Measurements from ENCODE around the gene C1orf21.
"Not testable (repeated sequence)": the region's sequence is repeated elsewhere in the genome, so short reads cannot be mapped to it uniquely, and the experiment has no call there.

Gene C1orf21

DNA sequence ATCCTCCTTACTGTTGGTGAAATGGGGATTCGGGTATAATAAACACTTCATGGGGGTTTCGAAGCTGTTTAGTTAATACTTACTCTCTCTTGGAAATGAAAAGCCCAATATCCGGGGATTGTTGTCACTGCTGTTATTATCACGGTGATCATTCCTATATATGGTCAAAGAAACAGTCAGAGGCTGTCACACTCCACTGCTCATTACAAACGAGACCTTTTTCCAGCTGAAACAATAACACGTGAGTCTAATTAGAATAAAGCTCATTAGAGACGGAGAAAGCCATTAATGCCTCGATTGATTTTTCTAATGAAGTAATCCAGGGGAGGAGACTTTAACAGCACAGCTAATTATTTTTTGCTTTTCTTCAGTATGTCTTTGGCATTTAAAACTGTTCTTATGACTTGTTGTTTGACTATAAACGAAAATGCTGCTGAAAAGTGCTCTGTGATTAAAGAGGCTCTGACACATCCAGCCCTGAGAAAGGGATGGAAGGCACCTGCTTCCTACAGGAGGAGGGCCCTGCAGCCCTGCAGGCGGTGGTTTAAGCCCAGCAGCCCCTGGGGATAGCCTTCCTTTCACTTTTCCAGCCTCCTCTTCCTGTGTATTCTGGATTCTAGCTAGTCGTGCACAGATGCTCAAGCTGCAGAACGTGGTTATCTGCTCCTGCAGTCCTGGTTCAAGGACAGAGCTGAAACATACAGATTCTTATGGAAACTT is 224.2 kb downstream of the C1orf21 start:
- peak; percentile 10 for DNase-seq

DNA sequence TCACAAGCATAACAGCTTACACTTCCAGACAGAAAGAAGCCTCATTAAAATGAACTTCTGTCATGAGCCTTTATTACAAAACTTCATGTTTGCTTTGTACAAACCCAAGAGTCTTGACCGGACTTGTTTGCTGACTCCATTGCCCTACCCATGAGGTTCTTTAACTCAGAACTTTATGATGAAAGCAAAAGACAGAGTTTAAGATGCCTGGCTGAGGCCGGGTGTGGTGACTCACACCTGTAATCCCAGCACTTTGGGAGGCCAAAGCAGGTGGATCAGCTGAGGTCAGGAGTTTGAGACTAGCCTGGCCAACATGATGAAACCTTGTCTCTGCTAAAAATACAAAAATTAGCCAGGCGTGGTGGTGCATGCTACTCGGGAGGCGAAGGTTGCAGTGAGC is 225.4 kb downstream of the C1orf21 start:
- DNase-seq: not testable (repeated sequence)

DNA sequence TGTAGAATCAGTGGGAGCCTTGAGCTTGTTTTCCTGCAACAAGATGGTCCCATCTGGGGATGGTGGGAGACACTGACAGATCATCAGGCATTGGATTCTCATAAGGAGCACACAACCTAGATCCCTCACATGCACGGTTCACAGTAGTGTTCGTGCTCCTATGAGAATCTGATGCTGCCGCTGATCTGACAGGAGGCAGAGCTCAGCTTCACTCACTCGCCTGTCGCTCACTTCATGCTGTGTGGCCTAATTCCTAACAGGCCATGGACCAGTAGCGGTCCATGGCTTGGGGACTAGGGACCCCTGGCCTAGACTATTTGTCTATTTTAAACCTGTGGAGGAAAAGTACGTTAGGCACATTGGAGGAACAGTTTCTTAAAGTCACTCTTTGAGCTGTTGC is 227.8 kb downstream of the C1orf21 start:
- no peak for DNase-seq

DNA sequence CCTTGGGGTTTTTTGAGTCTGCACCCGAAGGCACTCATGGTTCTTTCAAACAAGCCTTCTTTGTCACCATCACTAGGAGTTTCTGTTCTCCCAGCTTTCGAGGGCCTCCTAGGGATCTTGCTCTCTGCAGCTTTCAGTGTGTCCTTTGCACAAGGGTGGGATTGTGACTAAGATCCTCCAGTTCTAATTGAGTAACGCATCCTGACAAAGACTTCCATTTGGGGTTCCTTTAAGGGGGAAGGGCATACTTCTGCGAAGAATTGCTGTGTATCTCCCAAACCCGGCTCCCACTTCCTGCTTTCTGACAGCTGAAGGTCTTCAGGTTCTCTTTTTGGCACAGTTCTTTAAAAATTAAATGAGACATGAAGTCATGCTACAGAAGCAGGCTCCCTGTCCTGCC is 228.5 kb downstream of the C1orf21 start:
- no peak for DNase-seq

DNA sequence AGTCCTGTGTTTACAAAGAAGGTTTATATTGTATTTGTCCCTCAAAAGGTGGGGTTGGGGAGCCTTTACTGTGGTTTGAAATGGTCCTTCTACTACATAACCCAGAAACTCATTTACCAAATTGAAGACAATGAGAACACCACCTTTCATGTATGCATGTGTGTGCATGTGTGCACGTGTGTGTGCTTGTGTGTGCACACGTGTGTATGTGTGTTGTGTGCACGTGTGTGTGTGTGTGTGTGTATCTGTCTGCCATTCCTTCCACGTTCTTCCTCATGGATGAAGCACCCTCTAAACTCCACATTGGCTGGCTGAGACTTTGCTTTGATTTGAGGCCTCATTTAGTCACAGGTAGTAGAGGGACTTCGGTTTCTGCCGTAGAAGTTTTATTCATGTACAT is 229.7 kb downstream of the C1orf21 start:
- DNase-seq: no peak

DNA sequence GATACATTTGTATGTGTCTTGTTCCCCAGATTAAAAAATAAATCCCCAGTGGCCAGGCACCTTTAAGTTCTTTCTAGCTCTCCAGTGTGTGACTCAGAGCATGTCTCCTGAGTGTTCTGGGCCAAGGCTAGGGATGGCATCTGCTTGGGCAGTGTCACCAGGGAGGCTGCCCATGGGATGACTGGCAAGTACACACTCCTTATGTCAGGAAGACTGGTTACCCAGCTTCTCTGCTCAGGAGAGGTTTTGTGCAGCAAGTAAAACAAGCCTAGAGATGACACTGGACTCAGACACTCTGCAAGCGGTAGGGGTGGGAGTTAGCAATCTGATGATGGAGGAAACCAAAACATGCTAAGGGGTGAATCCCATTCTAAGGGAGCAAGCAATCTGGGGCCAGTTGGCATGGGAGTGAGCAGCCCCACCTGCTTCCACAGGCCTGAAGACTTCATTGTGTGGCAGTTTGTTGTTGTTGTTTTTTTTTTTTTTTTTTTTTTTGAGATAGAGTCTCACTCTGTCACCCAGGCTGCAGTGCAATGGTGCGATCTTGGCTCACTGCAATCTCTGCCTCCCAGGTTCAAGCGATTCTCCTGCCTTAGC is 230.7 kb downstream of the C1orf21 start:
- no peak for DNase-seq

DNA sequence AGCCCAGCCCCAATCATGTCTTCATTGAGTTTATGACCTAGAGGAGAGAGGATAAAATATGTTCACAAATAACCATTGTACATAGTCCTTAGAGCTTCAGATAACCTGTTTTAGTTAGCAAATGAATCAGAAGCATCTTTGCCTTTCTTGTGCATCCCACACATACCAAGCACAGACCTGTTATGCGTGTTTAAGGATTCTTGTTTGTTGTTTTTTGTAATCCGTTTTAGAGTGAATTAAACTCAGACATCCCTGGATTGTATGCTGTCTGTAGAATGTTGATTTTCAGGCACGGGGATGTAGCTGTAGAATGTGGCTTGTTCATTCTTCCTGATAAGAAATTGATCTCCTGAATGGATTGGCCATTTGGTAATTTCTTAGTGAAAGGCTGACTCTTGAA is 232.0 kb downstream of the C1orf21 start:
- no peak for DNase-seq

DNA sequence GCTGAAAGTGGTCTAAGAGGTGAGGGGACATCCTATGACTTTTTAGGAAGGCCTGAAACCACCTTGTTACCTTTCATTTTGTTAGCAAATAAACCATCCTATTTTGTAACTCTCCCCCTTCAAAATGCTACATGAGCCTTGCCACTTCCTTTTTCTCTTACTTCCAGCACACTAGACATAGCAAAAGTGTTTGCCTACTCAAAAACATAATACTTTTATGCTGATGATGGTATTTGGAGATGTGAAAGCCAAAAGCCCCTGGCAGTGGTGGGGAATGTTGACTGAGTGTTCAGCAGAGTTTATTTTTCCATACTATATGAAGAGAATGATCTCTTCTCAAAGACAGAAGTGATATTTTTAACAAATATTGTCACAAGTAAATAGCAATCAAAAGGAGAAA is 233.6 kb downstream of the C1orf21 start:
- DNase-seq: no peak

DNA sequence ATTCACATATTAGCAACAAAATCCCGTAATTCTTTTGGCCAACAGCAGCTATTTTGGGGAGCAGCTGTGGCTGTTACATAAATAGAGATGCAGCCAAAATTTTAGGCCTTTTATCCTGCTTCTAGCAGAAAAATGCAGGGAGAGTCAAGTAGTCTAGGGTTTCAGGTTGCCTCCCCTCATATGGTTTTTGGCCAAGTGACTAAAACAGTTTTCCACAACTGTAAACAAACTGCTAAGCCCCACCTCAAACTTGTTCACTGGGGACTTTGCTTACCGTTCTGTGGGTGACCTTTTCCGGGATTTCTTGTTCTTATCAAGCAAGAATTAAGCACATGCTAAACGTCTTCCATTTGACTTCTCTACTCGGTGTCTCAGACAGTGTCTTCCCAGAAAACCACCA is 234.4 kb downstream of the C1orf21 start:
- no peak for DNase-seq

DNA sequence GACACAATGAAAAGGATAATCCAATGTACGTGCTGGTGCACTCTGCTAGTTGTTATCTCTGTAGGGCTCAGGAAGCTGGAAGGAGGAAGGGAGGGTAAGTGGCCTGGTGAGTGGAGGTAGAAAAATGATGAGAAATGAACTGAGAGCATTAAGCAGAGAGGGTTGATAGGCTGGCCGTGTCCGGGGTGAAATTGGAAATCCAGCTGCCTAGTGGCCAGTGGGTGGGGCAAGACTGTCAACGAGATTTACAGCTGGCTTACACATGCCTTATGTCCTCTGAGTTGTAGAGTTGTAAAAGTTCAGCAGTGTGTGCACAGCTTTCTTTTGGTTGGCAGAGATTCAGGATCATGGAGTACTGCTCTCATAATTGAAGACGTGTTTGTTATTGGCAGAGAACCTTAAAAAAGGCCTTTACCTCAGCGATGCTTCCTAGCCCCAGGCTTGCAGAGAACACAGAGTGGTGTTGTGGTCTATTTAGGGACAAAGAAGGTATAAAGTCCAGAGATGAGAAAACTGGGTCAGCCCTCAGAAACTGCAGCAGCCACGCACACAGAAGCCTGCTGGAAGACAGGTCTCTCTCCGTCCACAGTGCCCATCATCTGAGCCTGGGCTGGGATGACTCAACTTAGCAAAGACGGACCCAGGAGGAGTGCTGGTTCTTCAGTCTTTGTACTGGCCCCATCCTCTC is 235.5 kb downstream of the C1orf21 start:
- no peak for DNase-seq

DNA sequence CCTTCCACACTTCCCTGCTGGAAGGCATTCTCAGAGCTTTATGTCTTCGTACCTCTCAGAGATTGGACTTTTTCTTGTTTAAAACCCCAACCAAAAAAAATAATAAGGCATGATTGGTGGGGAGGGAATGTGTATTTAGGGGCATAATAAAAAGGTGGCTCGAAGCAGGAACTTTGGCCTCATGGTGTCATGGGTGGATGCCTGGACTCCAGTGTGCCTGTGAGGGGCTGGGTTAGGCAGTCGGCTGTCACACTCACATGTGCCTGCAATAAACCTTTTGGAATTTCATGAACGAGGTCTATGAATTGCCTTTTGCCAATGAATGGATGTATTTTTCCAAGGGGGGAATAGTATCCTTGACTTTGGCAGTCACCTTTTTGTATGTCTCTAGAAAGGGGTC is 236.6 kb downstream of the C1orf21 start:
- no peak for DNase-seq

DNA sequence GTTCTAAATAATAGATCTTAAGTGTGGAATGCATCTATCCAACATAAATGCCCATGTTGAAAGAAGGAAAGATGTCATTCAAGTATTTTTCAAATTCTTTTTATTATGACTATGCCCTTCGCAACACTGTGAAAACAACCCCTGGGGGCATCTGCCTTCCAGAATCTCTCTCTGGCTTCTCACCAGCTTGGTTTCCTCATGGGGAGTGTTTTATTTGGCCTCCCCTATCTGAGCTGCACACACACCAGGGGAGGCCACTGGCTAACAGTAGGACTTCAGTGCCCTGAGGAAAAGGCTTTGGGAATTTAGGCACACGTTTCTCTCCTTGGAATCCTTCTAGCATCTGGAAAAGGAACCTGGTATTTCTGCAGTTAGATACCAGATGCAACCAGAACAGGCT is 237.2 kb downstream of the C1orf21 start:
- no peak for DNase-seq

DNA sequence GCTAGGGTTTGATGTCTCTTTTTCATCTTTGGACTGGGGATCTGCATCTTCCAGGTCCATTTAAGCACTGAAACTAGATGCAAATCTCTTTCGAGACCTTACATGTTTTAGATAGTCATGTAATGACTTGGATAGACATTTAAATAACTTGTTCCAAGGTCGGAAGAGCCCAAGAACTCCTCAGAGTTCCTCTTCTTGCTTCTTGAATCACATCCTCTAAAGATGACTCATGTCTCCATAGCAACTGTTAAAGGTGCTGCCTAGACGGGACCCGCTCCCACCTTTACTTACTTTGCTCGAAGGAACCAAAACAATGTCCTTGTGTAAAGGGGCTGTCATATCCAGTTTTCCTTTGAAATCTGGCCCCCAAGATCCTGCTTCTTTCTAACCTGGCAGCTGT is 237.8 kb downstream of the C1orf21 start:
- DNase-seq: no peak

DNA sequence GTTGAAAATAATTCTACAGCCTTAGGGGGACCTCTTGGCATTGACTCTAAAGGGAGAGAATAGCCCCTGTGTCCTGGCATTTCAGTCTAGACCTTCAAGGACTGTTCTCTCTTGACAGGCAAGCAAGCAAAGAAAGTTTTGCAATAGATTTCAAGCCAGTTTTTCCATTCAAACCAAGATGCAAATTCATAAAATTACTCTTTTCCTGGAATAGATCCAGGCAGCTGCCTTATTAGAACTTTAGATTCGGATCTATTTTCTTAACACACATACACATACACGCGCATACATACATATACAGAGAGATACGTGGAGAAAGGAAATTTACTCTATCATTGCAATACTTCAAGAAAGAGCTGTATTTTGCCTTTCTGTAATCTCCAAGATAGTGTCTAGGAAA is 238.4 kb downstream of the C1orf21 start:
- no peak for DNase-seq

DNA sequence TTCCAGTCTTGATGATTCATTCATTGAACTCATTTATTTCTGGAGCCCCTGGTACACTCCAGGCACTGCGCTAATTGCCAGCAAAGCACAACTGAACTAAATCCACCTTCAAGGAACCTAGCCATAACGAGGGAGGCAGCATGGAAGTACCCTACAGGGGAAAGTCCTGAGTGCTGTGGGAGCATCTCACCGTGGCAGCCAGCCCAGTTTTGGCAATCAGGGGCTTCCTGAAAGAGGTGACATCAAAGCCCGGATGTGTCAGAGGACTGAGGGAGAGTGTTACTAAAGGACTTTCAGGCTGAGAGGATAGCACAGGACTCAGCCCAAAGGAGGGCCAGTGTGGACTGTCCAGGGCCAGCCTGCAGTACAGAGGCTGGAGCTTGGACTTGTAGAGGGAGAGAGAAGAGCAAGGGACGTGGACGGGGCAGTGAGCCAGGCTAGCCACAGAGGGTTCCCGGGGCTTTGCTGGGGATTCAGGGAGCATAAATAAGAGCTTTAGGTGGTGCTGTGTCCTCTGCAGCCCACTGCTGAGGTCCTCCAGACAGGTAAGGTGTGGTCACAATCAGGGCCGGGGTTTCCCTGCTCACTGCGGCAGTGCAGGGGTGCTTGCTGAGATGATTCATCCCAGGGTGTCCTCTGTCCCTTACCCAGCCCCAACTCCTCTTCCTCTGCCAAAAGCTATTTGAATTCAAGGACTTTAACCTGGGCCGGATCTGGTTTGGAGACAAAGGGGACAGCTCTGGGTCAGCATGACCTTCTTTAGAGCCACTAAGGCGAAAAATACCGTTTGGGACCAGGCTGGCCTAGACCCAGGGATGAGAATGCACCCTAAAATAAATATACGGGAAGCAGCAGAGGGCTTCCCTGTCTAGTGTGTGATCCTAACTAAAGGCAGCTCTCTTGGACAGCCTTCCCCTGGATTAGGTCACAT is 239.5 kb downstream of the C1orf21 start:
- DNase-seq: no peak

DNA sequence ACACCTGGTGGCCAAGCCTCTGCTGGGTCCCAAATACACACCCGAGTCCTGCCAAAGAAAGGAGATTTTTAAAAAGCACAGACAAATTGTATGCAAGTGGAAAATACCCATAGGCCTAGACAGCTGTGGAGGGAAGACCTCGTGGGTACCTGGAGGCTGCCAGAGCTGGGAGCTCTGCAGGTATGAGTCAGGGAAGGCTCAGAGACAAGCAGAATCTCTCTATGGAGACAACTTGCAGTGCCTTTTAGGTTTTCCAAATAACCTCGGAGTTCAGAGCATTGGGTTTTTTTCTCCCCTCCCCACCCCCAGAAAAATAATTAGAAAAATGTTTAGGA is 240.1 kb downstream of the C1orf21 start:
- DNase-seq: no peak

DNA sequence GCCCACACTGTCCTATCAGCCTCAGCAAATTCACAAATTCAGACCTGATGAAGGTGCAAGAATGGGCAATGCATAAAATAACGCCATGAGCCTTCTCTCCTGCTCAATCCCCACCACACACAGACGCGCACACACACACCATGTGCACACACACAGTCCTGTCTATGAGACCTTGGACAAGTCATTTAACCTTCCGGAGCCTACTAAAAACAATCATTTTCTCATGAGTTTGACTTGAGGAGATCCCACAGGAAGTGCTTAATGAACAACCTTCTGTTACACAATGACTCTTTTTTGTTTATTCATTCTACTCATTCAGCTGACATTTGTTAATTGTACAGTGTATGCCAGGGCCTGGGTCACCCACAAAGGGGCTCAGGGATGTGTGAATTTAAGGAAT is 242.4 kb downstream of the C1orf21 start:
- no peak for DNase-seq

DNA sequence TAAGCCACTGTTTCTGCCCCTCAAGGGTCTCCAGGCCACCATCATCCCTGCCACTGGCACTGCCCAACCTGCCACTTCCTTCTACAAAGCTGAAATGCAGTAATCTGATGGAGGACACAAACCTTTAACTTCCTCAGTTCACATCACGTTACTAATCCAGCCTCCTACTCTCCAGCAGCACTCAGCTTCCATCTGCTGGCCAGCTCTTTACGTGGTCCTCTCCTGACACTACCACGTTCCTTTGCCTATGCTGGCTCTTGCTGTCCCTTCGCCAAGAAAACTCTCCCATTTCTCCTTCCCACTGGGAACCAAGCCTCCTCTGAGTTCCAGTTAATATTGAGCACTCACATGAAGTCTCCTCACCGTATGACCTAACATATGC is 243.8 kb downstream of the C1orf21 start:
- DNase-seq: no peak

DNA sequence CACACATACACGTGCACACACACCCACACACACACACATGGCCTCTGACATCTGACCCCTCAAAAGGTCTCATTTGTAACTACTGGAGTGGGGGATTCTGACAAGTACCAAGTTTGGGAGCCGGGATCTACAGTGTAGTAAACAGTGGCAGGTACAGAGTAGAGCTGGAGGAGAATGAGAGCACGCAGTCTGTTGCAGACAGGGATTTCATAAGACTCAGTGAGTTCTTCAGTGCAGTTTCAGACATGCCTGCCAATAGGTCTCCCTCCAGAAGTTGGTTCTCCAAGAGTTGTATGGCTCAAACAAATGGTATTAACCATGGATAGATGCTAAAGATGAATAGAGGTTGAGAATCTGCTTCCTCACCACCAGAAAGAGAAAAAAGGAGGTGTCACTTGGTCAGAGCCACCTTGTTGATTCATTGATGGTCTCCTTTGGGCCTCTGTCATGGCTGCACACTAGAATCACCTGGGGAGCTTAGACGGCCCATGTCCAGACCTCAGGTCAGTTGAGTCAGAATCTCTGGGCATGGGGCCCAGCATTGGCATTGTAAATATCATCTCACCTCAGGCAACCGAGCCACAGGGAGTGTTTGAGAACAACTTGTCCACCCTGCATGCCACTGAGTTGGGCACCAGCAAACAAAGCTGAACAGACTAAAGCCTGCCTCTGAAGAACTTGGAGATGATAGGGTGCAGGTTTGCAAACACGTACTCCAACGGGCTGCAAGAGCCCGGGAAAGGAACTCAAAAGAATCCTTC is 245.8 kb downstream of the C1orf21 start:
- DNase-seq: no peak

DNA sequence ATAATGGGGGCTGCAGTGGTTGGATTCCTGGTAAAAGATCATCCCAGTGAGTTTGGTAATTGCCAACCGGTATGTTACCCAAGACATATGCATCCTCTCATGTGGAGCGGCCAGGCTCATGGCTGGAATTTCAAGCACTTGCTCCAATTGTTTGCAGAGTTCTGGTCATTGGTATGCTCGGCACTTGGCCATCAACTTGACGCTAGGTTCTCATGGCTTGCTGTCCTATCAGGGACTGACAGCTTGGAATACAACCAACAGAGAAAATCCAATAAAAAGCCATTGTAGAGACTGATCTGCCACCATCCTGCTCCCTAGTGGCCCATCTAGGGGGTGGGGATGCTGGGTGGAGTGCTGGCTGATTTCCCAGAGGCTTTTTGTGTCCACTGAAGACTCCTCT is 247.0 kb downstream of the C1orf21 start:
- no peak for DNase-seq

DNA sequence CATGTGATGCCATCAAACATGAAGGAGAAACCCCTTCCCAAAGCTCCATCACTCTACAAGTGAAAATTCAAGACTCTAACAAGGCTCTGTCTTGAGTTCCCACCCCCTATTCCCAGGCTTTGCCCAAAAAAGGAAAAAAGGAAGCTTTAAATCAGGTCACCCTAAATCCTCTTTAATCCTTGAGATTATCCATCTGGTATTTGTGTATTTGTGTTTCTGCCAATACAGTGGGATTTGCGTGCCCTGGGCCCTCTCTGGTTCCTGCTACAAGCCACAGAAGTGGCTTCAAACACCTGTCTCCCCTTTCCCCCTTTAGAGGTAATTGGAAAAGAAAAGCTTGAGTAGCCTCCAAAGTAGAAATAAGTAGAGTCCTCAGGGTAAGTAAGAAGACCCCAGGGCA is 247.5 kb downstream of the C1orf21 start:
- no peak for DNase-seq

DNA sequence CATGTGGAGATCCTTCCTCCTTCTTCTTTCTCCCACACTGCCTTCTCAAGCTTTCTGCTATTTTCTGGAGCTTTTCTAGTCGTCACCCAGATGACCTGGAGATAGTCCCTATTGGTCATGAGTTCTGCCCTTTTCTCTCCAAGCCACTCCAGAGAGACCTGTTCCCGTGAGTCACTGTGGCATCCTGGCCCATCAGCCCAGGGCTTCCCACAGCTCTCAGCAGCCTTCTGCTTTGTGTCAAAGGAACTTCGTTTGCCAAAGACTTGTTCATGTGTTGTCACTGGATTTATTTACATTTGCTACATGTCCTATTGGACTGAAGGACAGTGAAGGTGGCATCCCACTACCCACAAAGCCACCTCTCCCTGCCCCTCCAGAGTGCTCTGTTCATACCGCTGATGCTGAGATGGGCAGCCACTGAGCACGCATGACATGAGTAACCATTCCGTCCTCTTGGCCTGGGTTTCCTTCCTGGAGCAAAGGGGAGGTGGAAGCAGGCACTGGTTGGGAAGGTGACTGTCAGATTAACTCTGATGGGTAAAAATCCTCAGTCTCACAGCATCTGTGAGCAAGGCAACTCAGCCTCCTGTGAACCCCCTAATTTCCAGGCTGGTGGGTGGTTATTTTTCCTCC is 248.6 kb downstream of the C1orf21 start:
- no peak for DNase-seq

Data from NCI-H1694 treated with DMSO at 0.1 percent for 48 hours (cell line).